HG03039 (cell line): ENCODE measurements around the gene LRRC27.
"Not testable (repeated sequence)": the region's sequence is repeated elsewhere in the genome, so short reads cannot be mapped to it uniquely, and the experiment has no call there.

ENCODE experiments used
- ATAC-seq: cut with Tn5 transposase; IDR thresholded peaks from one replicate; pipeline ENCODE4 v1.9.1; 2021; ENCODE audit warnings: mild to moderate bottlenecking, moderate library complexity; ENCODE audit not compliant: unreplicated experiment

Gene LRRC27

GRCh38 chr10:132372516-132373095, 40.6 kb downstream of the LRRC27 start:
- no peak for ATAC-seq

- ATAC-seq: no peak
Measured at GRCh38 chr10:132373241-132373955, 41.4 kb downstream of the LRRC27 start.

GRCh38 chr10:132374176-132374575, 42.2 kb downstream of the LRRC27 start:
- no peak for ATAC-seq

- no peak for ATAC-seq
Measured at GRCh38 chr10:132374612-132375011, 42.6 kb downstream of the LRRC27 start.

- no peak for ATAC-seq
Measured at GRCh38 chr10:132375116-132375794, 43.3 kb downstream of the LRRC27 start.

GRCh38 chr10:132375795-132376297, 43.9 kb downstream of the LRRC27 start:
- no peak for ATAC-seq

GRCh38 chr10:132376394-132376851, 44.4 kb downstream of the LRRC27 start:
- no peak for ATAC-seq

GRCh38 chr10:132377326-132377725, 45.3 kb downstream of the LRRC27 start:
- ATAC-seq: no peak

- not testable (repeated sequence) for ATAC-seq
Measured at GRCh38 chr10:132379026-132379425, 47.0 kb downstream of the LRRC27 start.

- not testable (repeated sequence) for ATAC-seq
Measured at GRCh38 chr10:132380986-132381385, 49.0 kb downstream of the LRRC27 start.

GRCh38 chr10:132381741-132382140, 49.7 kb downstream of the LRRC27 start:
- ATAC-seq: no peak

GRCh38 chr10:132382231-132382922, 50.4 kb downstream of the LRRC27 start:
- no peak for ATAC-seq

- ATAC-seq: no peak
Measured at GRCh38 chr10:132383101-132383500, 51.1 kb downstream of the LRRC27 start.

GRCh38 chr10:132383751-132384196, 51.8 kb downstream of the LRRC27 start:
- no peak for ATAC-seq

- no peak for ATAC-seq
Measured at GRCh38 chr10:132384618-132385388, 52.8 kb downstream of the LRRC27 start.

- no peak for ATAC-seq
Measured at GRCh38 chr10:132385389-132385667, 53.3 kb downstream of the LRRC27 start.

GRCh38 chr10:132385721-132386418, 53.9 kb downstream of the LRRC27 start:
- no peak for ATAC-seq

GRCh38 chr10:132386419-132386831, 54.4 kb downstream of the LRRC27 start:
- no peak for ATAC-seq

GRCh38 chr10:132386896-132387295, 54.9 kb downstream of the LRRC27 start:
- not testable (repeated sequence) for ATAC-seq

- ATAC-seq: no peak
Measured at GRCh38 chr10:132387764-132388210, 55.8 kb downstream of the LRRC27 start.
